ENCODE measurements around the gene ITPKB. TPM values are rescaled to one million over a fixed set of nuclear protein-coding genes. Genes with fewer than 3 reads are reported as not detected.

The ITPKB gene
- total and polyA plus RNA-seq, 2 experiments from 2014 or later, result 0.31 to 5.2 TPM

DNA sequence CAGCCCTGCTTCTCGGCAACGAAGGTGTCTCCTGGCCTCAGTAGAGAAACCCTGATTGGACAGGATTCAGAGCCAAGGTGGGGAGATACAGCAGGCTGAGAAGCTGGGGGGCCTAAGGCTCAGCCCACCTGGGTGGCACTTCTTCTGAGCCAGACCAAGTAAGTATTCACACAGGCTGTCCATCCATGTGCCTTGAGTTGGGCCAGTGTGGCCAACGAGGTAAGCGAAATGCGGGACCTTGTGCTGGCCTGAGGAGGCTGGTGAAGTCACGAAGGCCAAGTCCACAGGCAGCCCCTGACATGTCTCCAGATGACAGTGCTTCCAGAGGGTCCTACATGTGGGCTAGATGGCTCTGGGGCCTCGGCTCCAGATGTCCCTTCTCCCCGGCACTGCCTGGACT, 91.4 kb downstream of the ITPKB start:
- H3K9me3 Mint-ChIP-seq, result no peaks in the 10 kb centered on the region; the same call in 2 of the 3 replicates
- Histone ChIP-seq H2AFZ (no peak overlapping the region), H3K27ac (ENCODE audit: low read depth) (no peak overlapping the region), H4K20me1 (replicated peaks; ENCODE audit: insufficient read depth) (no peaks in the 10 kb centered on the region), H3K36me3 (ENCODE audit: insufficient read depth) (no peaks in the 10 kb centered on the region), H3K79me2 (replicated peaks; ENCODE audit: insufficient read depth) (no peaks in the 10 kb centered on the region), H3F3A (replicated peaks; ENCODE audit: low read depth) (no peaks in the 10 kb centered on the region), H3K9me2 (ENCODE audit: insufficient read depth) (no peaks in the 10 kb centered on the region), H3K4me3 (no peak overlapping the region), H3K27me3 (ENCODE audit: insufficient read depth) (no peaks in the 10 kb centered on the region), H3K4me1 (ENCODE audit: insufficient read depth) (peaks cover 4% of the 10 kb centered on the region; the same call in 1 of the 2 replicates), H3K4me2 (no peak overlapping the region)
- H3K36me3 Mint-ChIP-seq (ENCODE audit: low read depth), result no peaks in the 10 kb centered on the region; the same call in 2 of the 3 replicates
- no peak overlapping the region for H3K4me3 Mint-ChIP-seq
- no peak for TF ChIP-seq ZNF114 (CRISPR knock-in tag; IDR thresholded peaks at IDR 0.05)
- no peak for TF ChIP-seq EZH2 (IDR thresholded peaks at IDR 0.05; ENCODE audit: low read depth, unreplicated experiment)
- no peak for TF ChIP-seq NANOG (IDR thresholded peaks at IDR 0.05; ENCODE audit: borderline replicate concordance)
- no peak for TF ChIP-seq ZNF331 (CRISPR knock-in tag; IDR thresholded peaks at IDR 0.05; ENCODE audit: low read depth)
- TF ChIP-seq, protein P1, sequence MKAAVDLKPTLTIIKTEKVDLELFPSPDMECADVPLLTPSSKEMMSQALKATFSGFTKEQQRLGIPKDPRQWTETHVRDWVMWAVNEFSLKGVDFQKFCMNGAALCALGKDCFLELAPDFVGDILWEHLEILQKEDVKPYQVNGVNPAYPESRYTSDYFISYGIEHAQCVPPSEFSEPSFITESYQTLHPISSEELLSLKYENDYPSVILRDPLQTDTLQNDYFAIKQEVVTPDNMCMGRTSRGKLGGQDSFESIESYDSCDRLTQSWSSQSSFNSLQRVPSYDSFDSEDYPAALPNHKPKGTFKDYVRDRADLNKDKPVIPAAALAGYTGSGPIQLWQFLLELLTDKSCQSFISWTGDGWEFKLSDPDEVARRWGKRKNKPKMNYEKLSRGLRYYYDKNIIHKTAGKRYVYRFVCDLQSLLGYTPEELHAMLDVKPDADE (IDR thresholded peaks at IDR 0.05), result no peak
- TF ChIP-seq, protein P2, sequence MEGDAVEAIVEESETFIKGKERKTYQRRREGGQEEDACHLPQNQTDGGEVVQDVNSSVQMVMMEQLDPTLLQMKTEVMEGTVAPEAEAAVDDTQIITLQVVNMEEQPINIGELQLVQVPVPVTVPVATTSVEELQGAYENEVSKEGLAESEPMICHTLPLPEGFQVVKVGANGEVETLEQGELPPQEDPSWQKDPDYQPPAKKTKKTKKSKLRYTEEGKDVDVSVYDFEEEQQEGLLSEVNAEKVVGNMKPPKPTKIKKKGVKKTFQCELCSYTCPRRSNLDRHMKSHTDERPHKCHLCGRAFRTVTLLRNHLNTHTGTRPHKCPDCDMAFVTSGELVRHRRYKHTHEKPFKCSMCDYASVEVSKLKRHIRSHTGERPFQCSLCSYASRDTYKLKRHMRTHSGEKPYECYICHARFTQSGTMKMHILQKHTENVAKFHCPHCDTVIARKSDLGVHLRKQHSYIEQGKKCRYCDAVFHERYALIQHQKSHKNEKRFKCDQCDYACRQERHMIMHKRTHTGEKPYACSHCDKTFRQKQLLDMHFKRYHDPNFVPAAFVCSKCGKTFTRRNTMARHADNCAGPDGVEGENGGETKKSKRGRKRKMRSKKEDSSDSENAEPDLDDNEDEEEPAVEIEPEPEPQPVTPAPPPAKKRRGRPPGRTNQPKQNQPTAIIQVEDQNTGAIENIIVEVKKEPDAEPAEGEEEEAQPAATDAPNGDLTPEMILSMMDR (conservative IDR thresholded peaks at IDR 0.05; ENCODE audit: low read depth in 2 of 2), result no peak
- TF ChIP-seq EZH2phosphoT487 (IDR thresholded peaks at IDR 0.05; ENCODE audit: unreplicated experiment), result no peak
- no peak for TF ChIP-seq CREB1 (CRISPR knock-in tag; IDR thresholded peaks at IDR 0.05; ENCODE audit: low read depth)
- TF ChIP-seq, protein P3, sequence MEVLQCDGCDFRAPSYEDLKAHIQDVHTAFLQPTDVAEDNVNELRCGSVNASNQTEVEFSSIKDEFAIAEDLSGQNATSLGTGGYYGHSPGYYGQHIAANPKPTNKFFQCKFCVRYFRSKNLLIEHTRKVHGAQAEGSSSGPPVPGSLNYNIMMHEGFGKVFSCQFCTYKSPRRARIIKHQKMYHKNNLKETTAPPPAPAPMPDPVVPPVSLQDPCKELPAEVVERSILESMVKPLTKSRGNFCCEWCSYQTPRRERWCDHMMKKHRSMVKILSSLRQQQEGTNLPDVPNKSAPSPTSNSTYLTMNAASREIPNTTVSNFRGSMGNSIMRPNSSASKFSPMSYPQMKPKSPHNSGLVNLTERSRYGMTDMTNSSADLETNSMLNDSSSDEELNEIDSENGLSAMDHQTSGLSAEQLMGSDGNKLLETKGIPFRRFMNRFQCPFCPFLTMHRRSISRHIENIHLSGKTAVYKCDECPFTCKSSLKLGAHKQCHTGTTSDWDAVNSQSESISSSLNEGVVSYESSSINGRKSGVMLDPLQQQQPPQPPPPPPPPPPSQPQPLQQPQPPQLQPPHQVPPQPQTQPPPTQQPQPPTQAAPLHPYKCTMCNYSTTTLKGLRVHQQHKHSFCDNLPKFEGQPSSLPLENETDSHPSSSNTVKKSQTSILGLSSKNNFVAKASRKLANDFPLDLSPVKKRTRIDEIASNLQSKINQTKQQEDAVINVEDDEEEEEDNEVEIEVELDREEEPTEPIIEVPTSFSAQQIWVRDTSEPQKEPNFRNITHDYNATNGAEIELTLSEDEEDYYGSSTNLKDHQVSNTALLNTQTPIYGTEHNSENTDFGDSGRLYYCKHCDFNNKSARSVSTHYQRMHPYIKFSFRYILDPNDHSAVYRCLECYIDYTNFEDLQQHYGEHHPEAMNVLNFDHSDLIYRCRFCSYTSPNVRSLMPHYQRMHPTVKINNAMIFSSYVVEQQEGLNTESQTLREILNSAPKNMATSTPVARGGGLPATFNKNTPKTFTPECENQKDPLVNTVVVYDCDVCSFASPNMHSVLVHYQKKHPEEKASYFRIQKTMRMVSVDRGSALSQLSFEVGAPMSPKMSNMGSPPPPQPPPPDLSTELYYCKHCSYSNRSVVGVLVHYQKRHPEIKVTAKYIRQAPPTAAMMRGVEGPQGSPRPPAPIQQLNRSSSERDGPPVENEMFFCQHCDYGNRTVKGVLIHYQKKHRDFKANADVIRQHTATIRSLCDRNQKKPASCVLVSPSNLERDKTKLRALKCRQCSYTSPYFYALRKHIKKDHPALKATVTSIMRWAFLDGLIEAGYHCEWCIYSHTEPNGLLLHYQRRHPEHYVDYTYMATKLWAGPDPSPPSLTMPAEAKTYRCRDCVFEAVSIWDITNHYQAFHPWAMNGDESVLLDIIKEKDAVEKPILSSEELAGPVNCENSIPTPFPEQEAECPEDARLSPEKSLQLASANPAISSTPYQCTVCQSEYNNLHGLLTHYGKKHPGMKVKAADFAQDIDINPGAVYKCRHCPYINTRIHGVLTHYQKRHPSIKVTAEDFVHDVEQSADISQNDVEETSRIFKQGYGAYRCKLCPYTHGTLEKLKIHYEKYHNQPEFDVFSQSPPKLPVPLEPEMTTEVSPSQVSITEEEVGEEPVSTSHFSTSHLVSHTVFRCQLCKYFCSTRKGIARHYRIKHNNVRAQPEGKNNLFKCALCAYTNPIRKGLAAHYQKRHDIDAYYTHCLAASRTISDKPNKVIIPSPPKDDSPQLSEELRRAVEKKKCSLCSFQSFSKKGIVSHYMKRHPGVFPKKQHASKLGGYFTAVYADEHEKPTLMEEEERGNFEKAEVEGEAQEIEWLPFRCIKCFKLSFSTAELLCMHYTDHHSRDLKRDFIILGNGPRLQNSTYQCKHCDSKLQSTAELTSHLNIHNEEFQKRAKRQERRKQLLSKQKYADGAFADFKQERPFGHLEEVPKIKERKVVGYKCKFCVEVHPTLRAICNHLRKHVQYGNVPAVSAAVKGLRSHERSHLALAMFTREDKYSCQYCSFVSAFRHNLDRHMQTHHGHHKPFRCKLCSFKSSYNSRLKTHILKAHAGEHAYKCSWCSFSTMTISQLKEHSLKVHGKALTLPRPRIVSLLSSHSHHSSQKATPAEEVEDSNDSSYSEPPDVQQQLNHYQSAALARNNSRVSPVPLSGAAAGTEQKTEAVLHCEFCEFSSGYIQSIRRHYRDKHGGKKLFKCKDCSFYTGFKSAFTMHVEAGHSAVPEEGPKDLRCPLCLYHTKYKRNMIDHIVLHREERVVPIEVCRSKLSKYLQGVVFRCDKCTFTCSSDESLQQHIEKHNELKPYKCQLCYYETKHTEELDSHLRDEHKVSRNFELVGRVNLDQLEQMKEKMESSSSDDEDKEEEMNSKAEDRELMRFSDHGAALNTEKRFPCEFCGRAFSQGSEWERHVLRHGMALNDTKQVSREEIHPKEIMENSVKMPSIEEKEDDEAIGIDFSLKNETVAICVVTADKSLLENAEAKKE (CRISPR knock-in tag; IDR thresholded peaks at IDR 0.05), result no peak
- TF ChIP-seq STAT1 (IDR thresholded peaks at IDR 0.05; ENCODE audit: unreplicated experiment), result no peak
- TF ChIP-seq, protein P4, sequence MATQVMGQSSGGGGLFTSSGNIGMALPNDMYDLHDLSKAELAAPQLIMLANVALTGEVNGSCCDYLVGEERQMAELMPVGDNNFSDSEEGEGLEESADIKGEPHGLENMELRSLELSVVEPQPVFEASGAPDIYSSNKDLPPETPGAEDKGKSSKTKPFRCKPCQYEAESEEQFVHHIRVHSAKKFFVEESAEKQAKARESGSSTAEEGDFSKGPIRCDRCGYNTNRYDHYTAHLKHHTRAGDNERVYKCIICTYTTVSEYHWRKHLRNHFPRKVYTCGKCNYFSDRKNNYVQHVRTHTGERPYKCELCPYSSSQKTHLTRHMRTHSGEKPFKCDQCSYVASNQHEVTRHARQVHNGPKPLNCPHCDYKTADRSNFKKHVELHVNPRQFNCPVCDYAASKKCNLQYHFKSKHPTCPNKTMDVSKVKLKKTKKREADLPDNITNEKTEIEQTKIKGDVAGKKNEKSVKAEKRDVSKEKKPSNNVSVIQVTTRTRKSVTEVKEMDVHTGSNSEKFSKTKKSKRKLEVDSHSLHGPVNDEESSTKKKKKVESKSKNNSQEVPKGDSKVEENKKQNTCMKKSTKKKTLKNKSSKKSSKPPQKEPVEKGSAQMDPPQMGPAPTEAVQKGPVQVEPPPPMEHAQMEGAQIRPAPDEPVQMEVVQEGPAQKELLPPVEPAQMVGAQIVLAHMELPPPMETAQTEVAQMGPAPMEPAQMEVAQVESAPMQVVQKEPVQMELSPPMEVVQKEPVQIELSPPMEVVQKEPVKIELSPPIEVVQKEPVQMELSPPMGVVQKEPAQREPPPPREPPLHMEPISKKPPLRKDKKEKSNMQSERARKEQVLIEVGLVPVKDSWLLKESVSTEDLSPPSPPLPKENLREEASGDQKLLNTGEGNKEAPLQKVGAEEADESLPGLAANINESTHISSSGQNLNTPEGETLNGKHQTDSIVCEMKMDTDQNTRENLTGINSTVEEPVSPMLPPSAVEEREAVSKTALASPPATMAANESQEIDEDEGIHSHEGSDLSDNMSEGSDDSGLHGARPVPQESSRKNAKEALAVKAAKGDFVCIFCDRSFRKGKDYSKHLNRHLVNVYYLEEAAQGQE (IDR thresholded peaks at IDR 0.05; ENCODE audit: unreplicated experiment), result no peak
- no peak for TF ChIP-seq JUNB (IDR thresholded peaks at IDR 0.05; ENCODE audit: unreplicated experiment)
- no peak for TF ChIP-seq POLR2AphosphoS5 (IDR thresholded peaks at IDR 0.05; ENCODE audit: low read depth)
- peaks cover 10% of the 10 kb centered on the region for H3K27me3 Mint-ChIP-seq (ENCODE audit: insufficient read depth, low read depth, poor library complexity)
- DNase-seq (ENCODE audit: low spot score), result no peak
- no peak overlapping the region for H3K27ac Mint-ChIP-seq
- ATAC-seq, result no peak
- H3K4me1 Mint-ChIP-seq, result peaks cover 23% of the 10 kb centered on the region

Data from GM23338 (cell line).